22Rv1 (cell line): ENCODE data around the gene BCKDHB.

Source experiments
- CTCF ChIP-seq: fragments of 450-650 bp; IDR thresholded peaks from 2 replicates; pipeline ENCODE4 v1.5.1; 2017; ENCODE audit warnings: mild to moderate bottlenecking
- ZFX ChIP-seq: fragments of 450-650 bp; IDR thresholded peaks from 2 replicates; pipeline ENCODE4 v1.6.1; 2017; ENCODE audit warnings: antibody characterized with exemption, borderline replicate concordance

GRCh38 chr6:80256691-80257090, 150.2 kb downstream of the BCKDHB start:
- TF ChIP-seq CTCF (no peak), ZFX (no peak)
